H9 (cell line): ENCODE results near the gene TEX47. TPM values are rescaled to one million over a fixed set of nuclear protein-coding genes. Genes with fewer than 3 reads are reported as not detected.

Experiments
- DNase-seq: peaks from one replicate; pipeline ENCODE4 v3.0.0-alpha.2; 2017
- H2AFZ ChIP-seq: one replicate; pipeline ENCODE4 v1.6.1; 2013; ENCODE audit warnings: mild to moderate bottlenecking, low read length, control low read depth, moderate library complexity
- H2AK5ac ChIP-seq: 2 replicates; pipeline ENCODE4 v1.6.1; 2013; ENCODE audit warnings: low read length, control low read depth, mixed read lengths; ENCODE audit not compliant: insufficient read length
- H2BK120ac ChIP-seq: one replicate; pipeline ENCODE4 v1.6.1; 2013; ENCODE audit warnings: low read depth, mild to moderate bottlenecking, low read length, control low read depth, inconsistent platforms; ENCODE audit not compliant: poor library complexity, severe bottlenecking
- H2BK12ac ChIP-seq: 2 replicates; pipeline ENCODE4 v1.6.1; 2013; ENCODE audit warnings: low read length, control low read depth, mixed read lengths, low read depth; ENCODE audit not compliant: insufficient read length
- H2BK15ac ChIP-seq: 2 replicates; pipeline ENCODE4 v1.6.1; 2013; ENCODE audit warnings: low read depth, low read length, control low read depth
- H2BK20ac ChIP-seq: one replicate; pipeline ENCODE4 v1.6.1; 2013; ENCODE audit warnings: low read depth, mild to moderate bottlenecking, low read length, control low read depth, inconsistent platforms; ENCODE audit not compliant: poor library complexity, severe bottlenecking
- H2BK5ac ChIP-seq: 2 replicates; pipeline ENCODE4 v1.6.1; 2013; ENCODE audit warnings: low read length, control low read depth, mixed read lengths; ENCODE audit not compliant: insufficient read length
- H3K14ac ChIP-seq: 2 replicates; pipeline ENCODE4 v1.6.1; 2013; ENCODE audit warnings: low read length, control low read depth; ENCODE audit not compliant: insufficient read depth
- H3K18ac ChIP-seq: 2 replicates; pipeline ENCODE4 v1.6.1; 2013; ENCODE audit warnings: low read depth, mild to moderate bottlenecking, mixed read lengths, low read length, control low read depth; ENCODE audit not compliant: insufficient read length
- H3K23ac ChIP-seq: 2 replicates; pipeline ENCODE4 v1.6.1; 2013; ENCODE audit warnings: low read length, control low read depth, mixed read lengths, low read depth; ENCODE audit not compliant: insufficient read length
- H3K23me2 ChIP-seq: 2 replicates; pipeline ENCODE4 v1.6.1; 2013; ENCODE audit warnings: low read depth, mild to moderate bottlenecking, mixed read lengths, low read length, control low read depth; ENCODE audit not compliant: insufficient read length, poor library complexity, severe bottlenecking
- H3K27ac ChIP-seq: 2 replicates; pipeline ENCODE4 v1.5.1; 2013; ENCODE audit warnings: low read length, control low read depth, mixed read lengths, low read depth; ENCODE audit not compliant: insufficient read length
- H3K27me3 ChIP-seq: 2 replicates; pipeline ENCODE4 v1.6.1; 2013; ENCODE audit warnings: low read length, control low read depth, inconsistent platforms; ENCODE audit not compliant: insufficient read depth
- H3K4ac ChIP-seq: 2 replicates; pipeline ENCODE4 v1.6.1; 2013; ENCODE audit warnings: low read depth, mild to moderate bottlenecking, control low read depth, inconsistent platforms, low read length, moderate library complexity
- H3K4me1 ChIP-seq: 2 replicates; pipeline ENCODE4 v1.6.1; 2013; ENCODE audit warnings: low read length, control low read depth, inconsistent platforms; ENCODE audit not compliant: insufficient read depth
- H3K4me2 ChIP-seq: 2 replicates; pipeline ENCODE4 v1.6.1; 2013; ENCODE audit warnings: low read length, control low read depth, mixed read lengths; ENCODE audit not compliant: insufficient read length, insufficient read depth
- H3K56ac ChIP-seq: 2 replicates; pipeline ENCODE4 v1.6.1; 2013; ENCODE audit warnings: low read depth, mild to moderate bottlenecking, mixed read lengths, low read length, control low read depth; ENCODE audit not compliant: insufficient read length
- H3K79me1 ChIP-seq: 2 replicates; pipeline ENCODE4 v1.6.1; 2013; ENCODE audit warnings: low read depth, mild to moderate bottlenecking, moderate library complexity, low read length, control low read depth, inconsistent platforms; ENCODE audit not compliant: insufficient read depth, poor library complexity, severe bottlenecking
- H3K79me2 ChIP-seq: 2 replicates; pipeline ENCODE4 v1.6.1; 2013; ENCODE audit warnings: low read length, control low read depth, inconsistent platforms; ENCODE audit not compliant: insufficient read depth
- H3K9ac ChIP-seq: 2 replicates; pipeline ENCODE4 v1.6.1; 2013; ENCODE audit warnings: low read length, control low read depth, mixed read lengths; ENCODE audit not compliant: insufficient read length; ENCODE audit errors: extremely low read depth
- H3K9me3 ChIP-seq: one replicate; pipeline ENCODE4 v1.6.1; 2013; ENCODE audit warnings: low read depth, low read length, inconsistent platforms; ENCODE audit not compliant: control insufficient read depth
- H3T11ph ChIP-seq: one replicate; pipeline ENCODE4 v1.6.1; 2013; ENCODE audit warnings: mild to moderate bottlenecking, low read length, control low read depth, inconsistent platforms
- H4K20me1 ChIP-seq: one replicate; pipeline ENCODE4 v1.6.1; 2013; ENCODE audit not compliant: control insufficient read depth, insufficient read length, insufficient read depth
- H4K5ac ChIP-seq: 2 replicates; pipeline ENCODE4 v1.6.1; 2013; ENCODE audit warnings: low read depth, mild to moderate bottlenecking, mixed read lengths, low read length, control low read depth; ENCODE audit not compliant: insufficient read length
- H4K8ac ChIP-seq: replicated peaks from 2 replicates; pipeline ENCODE4 v1.6.1; 2013; ENCODE audit warnings: low read length, control low read depth, mixed read lengths, low read depth; ENCODE audit not compliant: insufficient read length
- H4K91ac ChIP-seq: 2 replicates; pipeline ENCODE4 v1.6.1; 2013; ENCODE audit warnings: low read depth, mild to moderate bottlenecking, moderate library complexity, mixed read lengths, low read length, control low read depth; ENCODE audit not compliant: insufficient read length
- H3K27ac Mint-ChIP-seq, 3 experiments: 2 replicates in 2 of 3; 3 replicates in 1 of 3; pipeline ENCODE4 v1.8.0; 2020 to 2021; ENCODE audit warnings: mixed read lengths in 3 of 3, mild to moderate bottlenecking in 1 of 3, moderate library complexity in 1 of 3
- H3K27me3 Mint-ChIP-seq: 2 replicates; pipeline ENCODE4 v1.8.0; 2021; ENCODE audit warnings: low read depth, mild to moderate bottlenecking, moderate library complexity, mixed read lengths
- H3K36me3 Mint-ChIP-seq, 3 experiments: 2 replicates in 2 of 3; 3 replicates in 1 of 3; pipeline ENCODE4 v1.8.0; 2020 to 2021; ENCODE audit warnings: low read depth in 3 of 3, mixed read lengths in 3 of 3; ENCODE audit not compliant: insufficient read depth in 1 of 3
- H3K4me1 Mint-ChIP-seq, 2 experiments: 2 replicates each; pipeline ENCODE4 v1.8.0; 2020; ENCODE audit warnings: mixed read lengths in 2 of 2
- H3K4me3 Mint-ChIP-seq, 2 experiments: 2 replicates in 1 of 2; 3 replicates in 1 of 2; pipeline ENCODE4 v1.8.0; 2020 to 2021; ENCODE audit warnings: mild to moderate bottlenecking in 2 of 2, mixed read lengths in 2 of 2, moderate library complexity in 1 of 2
- H3K9me3 Mint-ChIP-seq, 2 experiments: 2 replicates in 1 of 2; 3 replicates in 1 of 2; pipeline ENCODE4 v1.8.0; 2020; ENCODE audit warnings: mild to moderate bottlenecking in 2 of 2, mixed read lengths in 2 of 2, moderate library complexity in 1 of 2
- WGBS: extraction: QIAGEN DNeasy Blood & Tissue Kit; methylation state at CpG from one replicate; pipeline ENCODE4 v1.1.7; 2013; ENCODE audit warnings: missing lambda C conversion rate, low lambda C conversion rate, mixed read lengths; ENCODE audit not compliant: insufficient read length; ENCODE audit errors: extremely low coverage; 5-methylcytosine and 5-hydroxymethylcytosine counted together
- total RNA-seq: library from RNA; stranded (reverse); gene quantifications from 2 replicates; pipeline ENCODE4 v1.2.1, GENCODE V29; 2021
- TF ChIP-seq, protein P1 (sequence below): fragments of 200-600 bp; sonication (generic); conservative IDR thresholded peaks from 3 replicates; pipeline ENCODE4 v1.8.0; 2021; ENCODE audit warnings: antibody characterized with exemption, mild to moderate bottlenecking

Gene TEX47
- total RNA-seq, 1 experiment from 2014 or later: not detected

DNA sequence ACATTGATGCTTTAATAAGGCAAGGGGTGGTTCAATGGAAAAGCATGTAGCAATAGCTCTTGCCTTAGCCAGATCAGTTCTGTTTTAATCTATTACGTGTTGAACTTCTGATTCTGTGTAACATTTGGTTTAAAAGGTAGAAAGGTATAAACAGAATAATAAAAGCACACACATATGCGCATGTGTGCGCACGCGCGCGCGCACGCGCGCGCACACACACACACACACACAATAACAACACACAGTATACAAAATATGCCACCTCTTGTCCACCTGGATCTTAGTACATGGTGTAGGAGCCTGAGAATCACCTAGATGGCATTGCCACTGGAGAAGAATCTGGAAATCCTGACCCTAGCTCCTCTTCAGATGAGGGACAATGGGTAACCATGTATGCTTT lies 49.6 kb upstream of the TEX47 start:
- no peak for DNase-seq
- H3K27me3 ChIP-seq: no peaks in the 10 kb centered on the region
- no peak overlapping the region for H2BK12ac ChIP-seq
- no peaks in the 10 kb centered on the region for H3K27me3 Mint-ChIP-seq
- H3K4me3 Mint-ChIP-seq: no peak overlapping the region
- no peaks in the 10 kb centered on the region for H3K4me1 Mint-ChIP-seq
- H2AFZ ChIP-seq: no peak overlapping the region
- peaks cover 1% of the 10 kb centered on the region in 2 experiments; a peak in 4 of 5 replicates for H3K9me3 Mint-ChIP-seq
- H3K79me1 ChIP-seq: no peaks in the 10 kb centered on the region
- H3K4ac ChIP-seq: no peak overlapping the region
- peaks cover 0 to 2% (median 0%) of the 10 kb centered on the region in 3 experiments; a peak in 2 of 7 replicates for H3K36me3 Mint-ChIP-seq
- H3K79me2 ChIP-seq: no peaks in the 10 kb centered on the region
- no peak overlapping the region for H2AK5ac ChIP-seq
- no CpG with 5 or more reads among the region's 12 CpGs for WGBS
- H3K23ac ChIP-seq: no peak overlapping the region
- no peaks in the 10 kb centered on the region for H3K4me1 ChIP-seq
- no peak overlapping the region for H4K8ac ChIP-seq
- H2BK5ac ChIP-seq: no peak overlapping the region
- H2BK20ac ChIP-seq: no peak overlapping the region
- no peak overlapping the region for H3K9ac ChIP-seq
- no peak overlapping the region for H4K5ac ChIP-seq
- H3K56ac ChIP-seq: no peak overlapping the region
- H3K23me2 ChIP-seq: no peaks in the 10 kb centered on the region
- H4K20me1 ChIP-seq: no peaks in the 10 kb centered on the region
- no peak overlapping the region for H3K27ac ChIP-seq
- H4K91ac ChIP-seq: no peak overlapping the region
- no peak overlapping the region for H3K18ac ChIP-seq
- no peaks in the 10 kb centered on the region for H3K9me3 ChIP-seq
- H3T11ph ChIP-seq: no peak overlapping the region
- no peak overlapping the region for H2BK120ac ChIP-seq
- H2BK15ac ChIP-seq: no peak overlapping the region
- H3K27ac Mint-ChIP-seq: no peak overlapping the region
- H3K14ac ChIP-seq: no peak overlapping the region
- no peak overlapping the region for H3K4me2 ChIP-seq
- TF ChIP-seq, protein P1, sequence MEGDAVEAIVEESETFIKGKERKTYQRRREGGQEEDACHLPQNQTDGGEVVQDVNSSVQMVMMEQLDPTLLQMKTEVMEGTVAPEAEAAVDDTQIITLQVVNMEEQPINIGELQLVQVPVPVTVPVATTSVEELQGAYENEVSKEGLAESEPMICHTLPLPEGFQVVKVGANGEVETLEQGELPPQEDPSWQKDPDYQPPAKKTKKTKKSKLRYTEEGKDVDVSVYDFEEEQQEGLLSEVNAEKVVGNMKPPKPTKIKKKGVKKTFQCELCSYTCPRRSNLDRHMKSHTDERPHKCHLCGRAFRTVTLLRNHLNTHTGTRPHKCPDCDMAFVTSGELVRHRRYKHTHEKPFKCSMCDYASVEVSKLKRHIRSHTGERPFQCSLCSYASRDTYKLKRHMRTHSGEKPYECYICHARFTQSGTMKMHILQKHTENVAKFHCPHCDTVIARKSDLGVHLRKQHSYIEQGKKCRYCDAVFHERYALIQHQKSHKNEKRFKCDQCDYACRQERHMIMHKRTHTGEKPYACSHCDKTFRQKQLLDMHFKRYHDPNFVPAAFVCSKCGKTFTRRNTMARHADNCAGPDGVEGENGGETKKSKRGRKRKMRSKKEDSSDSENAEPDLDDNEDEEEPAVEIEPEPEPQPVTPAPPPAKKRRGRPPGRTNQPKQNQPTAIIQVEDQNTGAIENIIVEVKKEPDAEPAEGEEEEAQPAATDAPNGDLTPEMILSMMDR: no peak
